GM19193 (cell line): ENCODE data around the gene IMPA2.

ENCODE experiments used
- POLR2A ChIP-seq: IDR thresholded peaks from 4 replicates; pipeline ENCODE4 v1.6.1; 2011; ENCODE audit not compliant: insufficient read depth, insufficient read length; ENCODE audit errors: extremely low read depth

The IMPA2 gene

DNA sequence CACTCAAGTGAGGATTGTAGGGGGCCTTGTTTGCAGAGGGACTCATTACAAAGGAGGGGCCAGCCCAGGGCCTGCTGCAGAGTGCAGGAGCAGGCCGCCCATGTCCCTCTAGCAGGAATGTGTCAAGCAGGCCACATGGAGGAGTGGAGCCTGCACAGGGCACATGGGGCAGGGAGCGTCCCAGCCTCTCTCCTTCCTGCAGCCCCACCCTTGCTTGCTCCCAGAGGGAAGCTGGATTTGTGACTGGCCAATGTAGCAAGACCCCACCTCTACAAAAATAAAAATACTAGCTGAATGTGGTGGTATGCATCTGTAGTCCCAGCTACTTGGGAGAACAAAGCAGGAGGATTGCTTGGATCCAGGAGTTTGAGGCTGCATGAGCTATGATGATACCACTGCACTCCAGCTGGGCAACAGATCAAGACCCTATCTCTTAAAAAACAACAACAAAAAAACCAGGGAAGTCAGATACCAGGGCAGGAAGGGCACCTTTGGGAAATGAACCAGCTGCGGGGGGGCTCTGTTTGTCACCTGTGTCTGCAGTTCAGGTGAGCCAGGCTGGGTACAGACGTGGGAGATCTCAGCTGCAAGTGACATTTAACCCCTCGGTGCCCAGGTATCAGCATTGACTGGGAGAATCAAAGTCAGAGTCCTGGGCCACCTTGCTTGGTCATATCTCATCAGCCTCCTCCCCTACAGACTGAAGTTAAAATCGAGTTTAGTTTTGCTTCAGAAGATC, 27.7 kb downstream of the IMPA2 start:
- no peak for TF ChIP-seq POLR2A

DNA sequence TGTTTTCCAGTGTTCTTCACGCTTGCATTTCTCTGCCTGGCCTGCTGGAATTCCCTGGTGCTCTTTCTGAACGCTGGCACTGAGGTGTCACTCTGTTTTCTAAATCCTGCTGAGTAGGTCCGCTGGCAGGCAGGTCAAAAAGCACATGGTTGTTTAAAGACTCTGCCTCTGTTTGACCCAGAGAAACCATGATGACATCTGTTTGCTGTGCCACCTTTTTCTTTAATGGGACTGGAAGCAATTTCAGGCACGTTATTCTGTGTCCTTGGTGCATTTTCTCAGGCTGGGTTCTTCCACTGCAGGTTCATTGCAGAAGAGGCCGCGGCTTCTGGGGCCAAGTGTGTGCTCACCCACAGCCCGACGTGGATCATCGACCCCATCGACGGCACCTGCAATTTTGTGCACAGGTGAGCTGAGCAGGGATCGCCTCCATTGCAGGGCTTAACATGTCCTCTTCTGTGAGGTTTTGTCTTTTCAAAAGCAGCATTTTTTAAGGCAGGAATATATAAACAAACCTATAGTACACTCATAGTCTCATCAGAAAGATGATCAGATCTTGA, 28.4 kb downstream of the IMPA2 start:
- no peak for TF ChIP-seq POLR2A

DNA sequence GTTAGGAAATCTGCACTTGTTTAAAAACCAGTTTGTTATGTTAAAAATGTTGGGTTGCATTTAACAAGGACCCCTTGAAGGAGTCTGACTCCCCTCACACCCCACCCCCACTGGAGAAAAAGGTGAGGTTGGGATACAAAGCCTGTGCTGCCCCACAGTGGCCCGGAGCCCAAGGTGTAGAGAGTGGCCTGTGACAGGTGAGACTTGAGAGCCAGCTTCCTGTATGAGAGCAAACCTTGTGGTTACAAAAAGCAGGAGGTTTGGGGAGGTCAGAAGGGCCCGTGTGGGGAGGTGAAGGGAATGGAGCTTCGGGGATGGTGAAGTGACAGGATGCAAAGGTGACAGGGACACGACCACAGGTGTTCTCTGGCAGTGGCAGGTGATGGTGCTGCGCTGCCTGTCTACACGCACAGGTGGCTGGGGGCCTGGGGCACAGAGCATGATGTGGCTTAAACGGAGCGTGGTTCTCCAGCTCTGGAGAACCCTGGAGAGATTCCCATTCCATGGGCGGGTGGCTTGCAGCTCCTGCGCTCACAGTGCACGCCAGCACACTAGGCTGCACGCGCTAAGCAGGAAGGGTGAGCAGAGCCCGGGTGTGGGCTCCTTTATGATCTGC, 29.0 kb downstream of the IMPA2 start:
- TF ChIP-seq POLR2A, result no peak

DNA sequence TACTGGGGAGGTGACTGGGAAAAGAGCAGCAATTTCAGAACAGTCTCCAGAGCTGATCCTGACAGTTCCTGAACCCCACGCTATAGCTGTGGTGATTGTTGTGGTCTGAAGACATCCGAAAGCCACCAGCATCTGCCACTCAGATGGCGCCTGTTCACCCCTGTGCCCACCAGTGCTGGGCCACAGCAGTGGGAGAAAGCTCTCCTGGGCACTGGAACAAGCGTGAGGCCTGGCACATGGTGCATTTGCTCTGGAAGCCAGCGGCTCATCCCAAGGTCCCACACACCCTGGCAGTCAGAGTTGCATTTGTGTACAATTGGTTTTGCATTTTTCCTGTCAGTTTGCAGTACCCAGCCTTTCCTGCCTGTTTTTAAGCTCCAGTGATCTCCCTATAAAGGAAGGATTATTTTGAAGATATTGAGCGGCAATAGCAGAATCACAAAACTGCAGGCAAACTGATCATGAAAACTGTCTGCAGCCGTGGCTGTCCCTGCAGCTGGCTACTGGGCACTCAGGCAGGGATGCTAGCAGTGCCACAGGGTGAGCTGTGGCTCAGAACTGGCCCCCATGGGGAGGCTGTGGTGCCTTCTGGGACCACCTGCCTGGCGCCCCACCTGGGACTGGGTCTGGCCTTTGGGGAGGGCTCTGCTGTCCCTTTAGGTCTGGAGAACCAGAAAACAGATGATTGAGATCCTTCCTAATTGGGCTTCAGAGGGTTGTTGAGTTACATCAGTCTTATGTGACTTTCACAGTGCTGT, 30.1 kb downstream of the IMPA2 start:
- TF ChIP-seq POLR2A, result no peak

DNA sequence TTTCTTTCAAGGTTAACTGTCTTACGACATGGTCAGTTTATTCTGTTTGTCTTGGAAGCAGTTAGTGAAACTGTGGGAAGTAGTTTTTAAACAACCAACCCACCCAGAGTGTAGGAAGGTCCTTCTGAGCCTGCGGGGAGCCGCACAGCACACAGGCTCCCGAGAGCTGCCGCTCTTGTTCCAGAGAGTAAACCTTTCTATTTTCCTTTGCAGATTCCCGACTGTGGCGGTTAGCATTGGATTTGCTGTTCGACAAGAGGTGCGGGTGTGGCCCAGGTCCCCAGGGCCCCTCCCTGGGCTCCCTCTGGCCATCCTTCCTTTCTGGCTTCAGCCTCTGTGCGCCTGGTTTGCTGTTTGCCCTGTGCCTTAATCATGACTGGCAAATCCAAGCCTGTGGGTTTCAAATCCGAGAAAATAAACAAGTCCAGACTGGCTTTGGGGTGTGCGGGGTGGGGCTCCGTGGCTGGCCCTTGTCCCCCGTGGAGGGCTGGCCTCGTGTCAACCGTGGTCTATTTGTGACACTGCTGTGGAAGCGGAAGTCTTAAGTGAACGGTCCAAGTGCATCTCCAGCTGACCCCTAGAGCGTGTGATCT, 30.7 kb downstream of the IMPA2 start:
- TF ChIP-seq POLR2A, result no peak

DNA sequence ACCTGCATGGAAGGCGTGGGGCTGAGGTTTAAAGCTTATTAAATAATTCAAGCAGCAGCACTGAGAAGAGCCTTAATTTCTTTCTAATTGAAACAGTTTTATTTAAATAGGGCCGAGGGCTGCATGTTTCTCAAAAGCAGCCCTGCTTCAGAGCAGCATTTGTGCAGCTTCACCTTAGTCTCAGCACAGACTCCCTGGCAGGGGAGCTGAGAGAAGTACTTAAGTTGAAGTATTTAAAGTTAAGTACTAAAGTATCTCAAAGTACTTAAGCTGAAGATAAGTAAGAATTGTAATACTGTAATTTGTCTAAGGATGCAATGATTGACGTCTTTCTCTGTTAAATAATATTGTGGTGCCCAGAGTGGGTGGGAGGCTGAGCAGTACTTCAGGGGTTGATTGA, 31.4 kb downstream of the IMPA2 start:
- no peak for TF ChIP-seq POLR2A

DNA sequence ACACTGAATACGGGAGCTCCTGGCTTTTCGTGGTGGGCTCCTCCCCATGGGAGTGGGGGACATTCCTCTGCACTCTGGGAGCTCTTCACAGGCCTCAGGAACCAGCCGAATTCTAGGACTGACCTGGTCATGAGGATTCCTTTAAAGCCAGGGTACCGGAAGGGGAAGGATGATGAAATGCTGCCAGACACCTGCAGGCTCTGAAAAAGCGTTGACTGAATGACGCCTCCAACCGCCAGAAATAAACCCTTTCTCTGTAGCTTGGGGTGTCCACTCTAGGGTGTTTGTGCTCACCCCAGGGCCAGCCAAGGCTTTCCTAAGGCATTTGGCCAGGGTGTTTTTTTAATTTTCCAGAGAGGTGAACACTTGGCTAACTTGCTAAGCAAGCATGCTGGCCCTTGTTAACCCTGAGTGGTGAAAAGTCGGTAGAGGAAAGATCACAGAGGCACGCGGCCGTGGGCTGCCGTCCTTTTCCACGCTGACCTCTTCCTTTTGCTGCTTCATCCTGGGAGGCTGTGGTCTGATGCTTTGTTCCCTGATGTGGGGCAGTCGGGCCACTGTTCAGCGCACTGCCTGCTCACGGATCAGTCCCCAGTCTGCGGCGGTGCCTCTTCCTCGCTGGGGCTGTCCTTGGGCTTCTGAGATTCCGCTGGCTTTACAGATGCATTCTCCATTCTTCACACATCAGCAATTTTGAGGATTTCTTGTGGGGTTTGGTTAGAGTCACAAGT, 32.0 kb downstream of the IMPA2 start:
- TF ChIP-seq POLR2A, result no peak

DNA sequence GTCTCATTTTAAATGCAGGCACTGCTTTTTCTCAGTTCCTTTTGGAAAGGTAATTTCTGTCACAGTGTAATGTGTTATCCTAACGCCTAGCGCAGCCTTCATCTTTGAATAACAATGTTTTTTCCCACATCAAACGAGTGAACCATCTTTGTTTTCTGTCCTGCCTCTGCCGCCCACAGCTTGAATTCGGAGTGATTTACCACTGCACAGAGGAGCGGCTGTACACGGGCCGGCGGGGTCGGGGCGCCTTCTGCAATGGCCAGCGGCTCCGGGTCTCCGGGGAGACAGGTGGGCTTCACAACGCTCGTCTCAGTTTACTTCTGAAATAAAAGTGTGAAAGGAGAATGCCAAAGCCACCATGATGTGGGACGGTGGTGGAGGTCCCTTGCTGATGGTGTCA, 32.8 kb downstream of the IMPA2 start:
- TF ChIP-seq POLR2A, result no peak

DNA sequence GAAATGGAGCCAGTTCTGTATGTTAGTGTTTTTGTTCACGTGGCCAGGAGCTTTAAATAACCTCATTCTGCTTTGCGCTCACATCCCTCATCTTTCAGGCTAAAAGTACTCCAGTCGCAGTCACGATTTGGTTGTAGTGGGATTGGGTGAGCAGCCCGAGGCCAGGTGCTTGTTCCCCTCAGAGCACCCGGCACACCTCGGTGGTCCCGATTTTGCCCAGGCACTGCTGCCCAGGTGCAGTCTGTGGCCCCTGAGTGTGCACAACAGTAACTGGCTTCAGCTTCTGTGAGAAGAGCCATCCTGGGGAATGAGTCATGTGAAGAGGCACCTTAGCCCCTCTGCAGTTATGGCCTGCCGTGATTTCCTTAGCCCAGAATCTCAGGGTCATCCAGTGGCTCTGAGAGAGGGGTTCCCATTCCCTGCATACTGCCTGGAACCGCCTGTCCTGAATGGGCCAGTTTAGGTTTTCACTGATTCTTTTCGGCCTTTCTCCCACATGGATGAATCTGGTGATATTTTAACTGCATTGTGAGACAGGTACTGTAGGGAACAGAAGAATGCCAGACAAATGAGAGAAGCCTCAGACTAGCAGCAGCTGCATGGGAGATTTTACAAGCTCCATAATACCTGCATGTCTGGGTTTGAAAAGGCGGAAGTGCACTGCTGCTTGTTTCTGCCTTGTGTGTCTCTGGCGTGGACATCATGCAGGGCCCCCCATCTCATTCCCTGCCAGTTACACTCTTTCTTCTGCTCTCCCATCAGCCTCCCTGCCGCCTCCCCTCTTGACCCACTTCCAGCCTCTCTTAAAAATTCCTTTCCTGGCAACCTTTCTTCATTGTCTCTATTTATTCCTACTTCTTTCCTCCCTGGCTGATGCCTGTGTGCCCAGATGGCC, 33.5 kb downstream of the IMPA2 start:
- TF ChIP-seq POLR2A, result no peak

DNA sequence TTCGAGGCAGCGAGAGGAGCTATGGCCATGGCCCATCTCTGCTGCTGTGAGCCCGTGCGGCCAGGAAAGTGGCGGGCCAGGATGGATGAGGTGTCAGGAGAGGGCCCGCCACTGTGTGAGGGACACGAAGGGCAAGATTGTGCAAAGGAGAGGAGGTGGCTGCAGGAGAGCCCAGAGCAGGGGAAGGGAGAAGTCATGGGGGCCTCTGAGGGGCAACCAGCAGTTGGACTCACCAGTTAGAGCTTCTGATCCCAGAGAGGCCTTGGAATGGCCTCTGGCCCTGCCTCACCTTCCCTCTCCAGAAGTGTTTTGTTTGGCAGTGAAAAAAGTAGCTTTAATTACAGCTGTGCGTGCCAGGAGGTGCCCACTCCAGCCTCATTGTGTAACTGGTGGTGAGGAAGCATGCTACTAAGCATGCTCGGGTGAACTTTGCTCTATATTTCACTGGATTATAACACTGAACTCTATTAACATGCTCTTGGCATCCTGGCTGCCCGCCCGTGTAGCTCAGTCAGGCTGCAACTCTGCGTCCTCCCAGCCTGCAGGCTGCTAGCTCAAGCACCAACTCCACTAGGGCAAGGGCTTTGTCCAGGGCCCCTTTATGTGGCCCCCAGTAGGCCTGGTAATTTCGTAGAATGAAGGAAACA, 34.2 kb downstream of the IMPA2 start:
- TF ChIP-seq POLR2A, result no peak

DNA sequence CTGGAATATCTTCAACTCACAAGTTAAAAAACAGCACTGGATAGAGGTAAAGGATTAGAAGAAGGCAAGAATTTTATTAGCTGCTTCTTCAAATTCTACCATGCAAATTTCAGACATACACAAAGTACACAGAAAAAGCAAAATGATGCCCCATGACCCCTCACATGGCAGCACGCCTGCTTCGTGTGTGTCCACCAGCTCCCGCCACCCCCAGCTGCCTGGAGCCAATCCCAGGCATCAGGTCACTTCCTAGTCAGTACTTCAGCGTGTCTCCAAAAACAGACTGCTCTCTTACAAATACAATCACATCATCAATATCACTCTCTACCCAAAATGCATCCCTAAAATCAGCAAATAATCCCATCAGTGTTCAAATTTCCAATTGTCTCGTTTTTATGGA, 35.8 kb downstream of the IMPA2 start:
- TF ChIP-seq POLR2A, result no peak

DNA sequence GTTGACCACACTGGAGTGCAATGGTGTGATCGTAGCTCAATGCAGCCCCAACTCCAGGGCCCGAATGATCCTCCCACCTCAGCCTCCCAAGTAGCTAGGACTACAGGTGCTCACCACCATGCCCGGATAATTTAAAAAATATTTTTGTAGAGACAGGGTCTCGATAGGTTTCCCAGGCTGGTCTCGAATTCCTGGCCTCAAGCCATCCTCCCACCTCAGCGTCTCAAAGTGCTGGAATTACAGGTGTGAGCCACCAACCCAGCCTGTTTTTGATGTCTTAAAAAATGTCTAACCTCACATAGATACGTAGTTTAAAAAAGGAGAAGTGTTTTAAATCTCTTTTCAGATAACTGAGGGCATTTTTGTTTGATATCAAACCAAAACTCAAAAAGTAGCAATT, 37.6 kb downstream of the IMPA2 start:
- no peak for TF ChIP-seq POLR2A

DNA sequence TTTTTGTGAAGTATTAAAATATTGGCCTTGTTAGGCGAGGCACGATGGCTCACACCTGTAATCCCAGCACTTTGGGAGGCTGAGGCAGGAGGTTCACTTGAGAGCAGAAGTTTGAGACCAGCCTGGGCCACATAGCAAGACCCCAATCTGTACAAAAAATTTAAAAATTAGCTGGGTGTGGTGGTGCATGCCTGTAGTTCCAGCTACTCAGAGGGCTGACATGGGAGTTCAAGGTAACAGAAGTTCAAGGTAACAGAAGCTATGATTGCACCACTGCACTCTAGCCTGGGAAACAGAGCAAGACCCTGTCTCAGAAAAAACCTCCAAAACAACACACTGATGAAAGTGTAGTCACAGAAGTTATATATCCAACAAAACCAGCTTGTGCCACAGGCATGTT, 39.8 kb downstream of the IMPA2 start:
- TF ChIP-seq POLR2A, result no peak
